ENCODE measurements around the gene NEURL3. TPM values are rescaled to one million over a fixed set of nuclear protein-coding genes. Genes with fewer than 3 reads are reported as not detected.

Gene NEURL3
- total and polyA plus RNA-seq, 2 experiments from 2014 or later: not detected

DNA sequence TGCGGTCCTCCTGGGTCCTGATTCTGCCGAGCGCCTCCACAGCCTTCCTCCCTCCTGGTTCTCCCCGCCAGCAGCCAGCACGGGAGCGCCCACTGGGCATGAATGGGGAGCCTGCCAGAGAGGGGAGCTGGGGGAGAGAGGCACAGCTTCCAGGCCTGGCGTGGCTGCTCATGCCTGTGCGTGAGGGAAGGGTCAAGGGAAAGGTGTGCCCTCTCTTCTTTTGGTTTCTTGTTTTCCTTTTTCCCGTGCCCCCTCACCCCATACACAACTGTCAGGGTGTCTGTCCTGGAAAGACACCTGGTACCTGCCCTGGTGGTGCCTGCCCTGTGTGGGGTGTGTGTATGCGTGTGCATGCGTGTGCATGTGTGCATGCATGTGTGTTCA is 4.7 kb upstream of the NEURL3 start:
- WGBS, 2 experiments (ENCODE audit: low coverage in 1 of 2, low lambda C conversion rate in 2 of 2, missing lambda C conversion rate in 2 of 2): 35 to 36% methylated on average over 11 of the region's 11 CpGs
- Histone ChIP-seq H3K27me3 (replicated peaks; ENCODE audit: insufficient read depth) (no peaks in the 10 kb centered on the region), H4K20me1 (ENCODE audit: insufficient read depth) (no peaks in the 10 kb centered on the region), H2AFZ (no peak overlapping the region), H3K9me2 (ENCODE audit: insufficient read depth) (no peaks in the 10 kb centered on the region), H3F3A (ENCODE audit: insufficient read depth) (peaks cover 5% of the 10 kb centered on the region; the same call in 1 of the 2 replicates), H3K9me3 (ENCODE audit: low read depth) (no peaks in the 10 kb centered on the region), H3K4me1 (ENCODE audit: insufficient read depth) (no peaks in the 10 kb centered on the region), H3K4me3 (no peak overlapping the region), H3K79me2 (ENCODE audit: insufficient read depth) (no peaks in the 10 kb centered on the region), H3K27ac (no peak overlapping the region), H3K36me3 (ENCODE audit: low read depth) (no peaks in the 10 kb centered on the region), H3K4me2 (ENCODE audit: unreplicated experiment) (no peak overlapping the region), H3K9ac (no peak overlapping the region)
- in situ Hi-C loops (cut with MboI): loop anchor here (5.0 to 25.0 kb wide), 3 partner anchors 98 to 498 kb away; no protein-coding TSS in a partner anchor
- no peak for DNase-seq
- TF ChIP-seq EZH2 (IDR thresholded peaks at IDR 0.05; ENCODE audit: insufficient read depth, poor library complexity, severe bottlenecking): no peak
- no peak for TF ChIP-seq EZH2phosphoT487 (IDR thresholded peaks at IDR 0.05; ENCODE audit: insufficient read depth, low read depth)

DNA sequence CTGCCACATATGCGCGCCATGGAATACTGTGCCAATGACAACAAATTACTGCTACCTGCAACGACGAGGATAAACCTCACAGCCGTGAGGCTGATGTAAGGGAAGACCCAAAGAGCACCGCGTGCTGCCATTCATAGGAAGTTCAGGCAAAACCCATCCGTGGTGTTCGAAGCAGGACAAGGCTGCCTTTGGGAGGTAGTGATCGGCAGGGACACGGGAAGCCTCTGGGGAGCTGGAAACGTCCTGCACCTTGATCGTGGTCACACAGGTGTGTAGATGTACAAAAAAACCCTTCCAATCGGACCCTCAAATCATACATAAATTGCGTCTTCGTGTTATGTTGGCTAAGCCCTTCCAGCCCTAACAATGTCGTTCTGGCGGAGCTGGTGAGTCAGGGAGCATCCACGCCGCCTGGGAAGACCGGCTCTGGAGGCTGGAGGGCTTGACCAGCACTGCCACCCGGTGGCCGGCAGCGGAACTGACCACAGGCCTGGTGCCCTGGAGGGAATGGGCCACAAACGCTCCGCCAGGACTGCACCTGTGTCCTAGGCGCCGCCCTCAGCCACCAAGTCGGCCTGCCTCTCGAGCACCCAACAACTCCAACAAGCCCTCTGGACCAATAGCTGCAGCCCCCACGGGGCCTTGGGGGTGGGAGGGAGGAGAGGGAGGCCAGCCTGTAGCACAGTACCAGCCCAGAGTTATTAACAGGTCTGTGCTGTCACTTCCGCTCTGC is 4.1 kb upstream of the NEURL3 start:
- H3F3A ChIP-seq (ENCODE audit: insufficient read depth): peaks cover 5% of the 10 kb centered on the region; the same call in 1 of the 2 replicates
- H3K4me2 ChIP-seq (ENCODE audit: unreplicated experiment): no peak overlapping the region
- no peaks in the 10 kb centered on the region for H3K79me2 ChIP-seq (ENCODE audit: insufficient read depth)
- no peaks in the 10 kb centered on the region for H3K4me1 ChIP-seq (ENCODE audit: insufficient read depth)
- H3K9me2 ChIP-seq (ENCODE audit: insufficient read depth): no peaks in the 10 kb centered on the region
- H4K20me1 ChIP-seq (ENCODE audit: insufficient read depth): no peaks in the 10 kb centered on the region
- H3K36me3 ChIP-seq (ENCODE audit: low read depth): no peaks in the 10 kb centered on the region
- TF ChIP-seq EZH2phosphoT487 (IDR thresholded peaks at IDR 0.05; ENCODE audit: insufficient read depth, low read depth): no peak
- no peak for TF ChIP-seq EZH2 (IDR thresholded peaks at IDR 0.05; ENCODE audit: insufficient read depth, poor library complexity, severe bottlenecking)
- H3K4me3 ChIP-seq: no peak overlapping the region
- no peak overlapping the region for H3K9ac ChIP-seq
- in situ Hi-C loops (cut with MboI): loop anchor here (5.0 to 25.0 kb wide), 3 partner anchors 97 to 497 kb away; no protein-coding TSS in a partner anchor
- H3K27ac ChIP-seq: no peak overlapping the region
- peak; percentile 95 for DNase-seq
- peak overlapping the region; percentile 63 for H2AFZ ChIP-seq
- 21 to 24% methylated on average over 26 to 32 of the region's 32 CpGs for WGBS, 2 experiments (ENCODE audit: low coverage in 1 of 2, low lambda C conversion rate in 2 of 2, missing lambda C conversion rate in 2 of 2)
- no peaks in the 10 kb centered on the region for H3K9me3 ChIP-seq (ENCODE audit: low read depth)
- no peaks in the 10 kb centered on the region for H3K27me3 ChIP-seq (replicated peaks; ENCODE audit: insufficient read depth)

DNA sequence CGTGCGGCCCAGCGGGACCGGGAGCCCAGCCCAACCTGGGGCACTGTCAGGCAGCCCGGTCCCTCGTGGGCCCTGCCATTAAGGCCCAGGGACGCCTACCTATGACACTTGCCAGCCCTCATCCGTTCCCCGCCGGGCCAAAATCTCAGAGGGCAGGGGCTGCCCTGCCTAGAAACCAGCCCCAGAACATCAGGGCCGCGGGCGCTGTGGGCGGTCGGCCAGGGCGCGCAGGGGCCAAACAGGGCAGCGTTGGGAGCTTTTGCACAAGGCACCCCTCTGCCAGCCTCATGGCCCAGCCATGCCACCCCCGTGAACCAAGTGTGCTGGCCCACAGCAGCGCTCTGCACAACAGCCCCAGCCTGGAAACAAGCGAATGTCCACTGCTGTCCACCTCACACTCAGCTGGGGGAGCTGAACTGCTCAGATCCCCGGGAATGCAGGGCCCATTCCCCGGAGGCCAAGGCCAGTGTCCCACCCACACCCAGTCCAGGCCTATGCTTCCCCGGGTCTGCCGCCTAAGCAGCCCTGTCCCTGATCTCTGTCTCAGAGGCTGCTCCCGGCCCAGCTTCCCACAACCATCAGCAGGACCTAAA is 3.5 kb upstream of the NEURL3 start:
- no peaks in the 10 kb centered on the region for H4K20me1 ChIP-seq (ENCODE audit: insufficient read depth)
- H3K27me3 ChIP-seq (replicated peaks; ENCODE audit: insufficient read depth): no peaks in the 10 kb centered on the region
- no peaks in the 10 kb centered on the region for H3K9me3 ChIP-seq (ENCODE audit: low read depth)
- H3K79me2 ChIP-seq (ENCODE audit: insufficient read depth): no peaks in the 10 kb centered on the region
- no peak overlapping the region for H3K27ac ChIP-seq
- peaks cover 5% of the 10 kb centered on the region; the same call in 1 of the 2 replicates for H3F3A ChIP-seq (ENCODE audit: insufficient read depth)
- no peaks in the 10 kb centered on the region for H3K36me3 ChIP-seq (ENCODE audit: low read depth)
- DNase-seq: no peak
- TF ChIP-seq EZH2 (IDR thresholded peaks at IDR 0.05; ENCODE audit: insufficient read depth, poor library complexity, severe bottlenecking): no peak
- TF ChIP-seq EZH2phosphoT487 (IDR thresholded peaks at IDR 0.05; ENCODE audit: insufficient read depth, low read depth): no peak
- no peak overlapping the region for H3K9ac ChIP-seq
- H3K4me2 ChIP-seq (ENCODE audit: unreplicated experiment): no peak overlapping the region
- H3K4me1 ChIP-seq (ENCODE audit: insufficient read depth): no peaks in the 10 kb centered on the region
- H2AFZ ChIP-seq: peak overlapping the region; percentile 83
- in situ Hi-C loops (cut with MboI): loop anchor here (5.0 to 25.0 kb wide), 3 partner anchors 96 to 496 kb away; no protein-coding TSS in a partner anchor
- WGBS, 2 experiments (ENCODE audit: low coverage in 1 of 2, low lambda C conversion rate in 2 of 2, missing lambda C conversion rate in 2 of 2): 60 to 61% methylated on average over 26 of the region's 26 CpGs
- H3K9me2 ChIP-seq (ENCODE audit: insufficient read depth): no peaks in the 10 kb centered on the region
- H3K4me3 ChIP-seq: no peak overlapping the region

DNA sequence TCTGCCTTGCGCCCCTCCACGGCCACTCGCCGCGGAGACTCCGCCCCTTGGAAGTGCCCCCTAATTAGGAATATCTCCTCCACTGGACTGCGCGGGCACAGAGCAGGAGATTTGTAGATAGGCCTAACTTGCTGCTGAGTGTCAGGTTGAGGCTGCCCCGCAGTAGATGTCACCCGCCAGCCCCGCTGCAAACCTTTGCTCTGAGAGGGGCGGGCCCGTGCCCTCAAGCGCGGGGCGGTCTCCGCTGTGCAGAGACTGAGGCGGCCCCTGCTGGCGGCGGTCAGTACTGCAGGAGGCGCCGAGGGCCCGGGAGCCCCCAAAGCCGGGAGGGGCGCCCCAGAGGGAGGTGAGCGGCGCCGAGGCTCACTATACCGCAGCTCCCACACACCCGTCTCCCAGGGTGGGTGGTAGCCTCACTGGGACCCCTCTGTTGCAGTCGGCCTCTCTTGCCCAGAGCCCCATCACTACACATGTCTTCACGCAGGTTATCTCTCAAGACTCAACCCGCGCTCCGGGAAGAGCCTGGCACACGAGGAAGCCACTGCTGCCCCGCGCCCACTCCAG is 2.9 kb upstream of the NEURL3 start:
- TF ChIP-seq EZH2 (IDR thresholded peaks at IDR 0.05; ENCODE audit: insufficient read depth, poor library complexity, severe bottlenecking) (no peak), EZH2phosphoT487 (IDR thresholded peaks at IDR 0.05; ENCODE audit: insufficient read depth, low read depth) (no peak)
- no peaks in the 10 kb centered on the region for H3K9me3 ChIP-seq (ENCODE audit: low read depth)
- WGBS, 2 experiments (ENCODE audit: low coverage in 1 of 2, low lambda C conversion rate in 2 of 2, missing lambda C conversion rate in 2 of 2): 7 to 12% methylated on average over 31 to 36 of the region's 38 CpGs

More for the DNA sequence above, 2.9 kb upstream of the NEURL3 start:
- no peak overlapping the region for H3K27ac ChIP-seq
- no peaks in the 10 kb centered on the region for H3K36me3 ChIP-seq (ENCODE audit: low read depth)
- H3K27me3 ChIP-seq (replicated peaks; ENCODE audit: insufficient read depth): no peaks in the 10 kb centered on the region
- H3K9ac ChIP-seq: 0 out of 2 replicates have a peak overlapping the region, but pooled peaks have one; percentile 22
- in situ Hi-C loops (cut with MboI): loop anchor here (5.0 to 25.0 kb wide), 3 partner anchors 96 to 496 kb away; no protein-coding TSS in a partner anchor
- peak overlapping the region; percentile 83 for H2AFZ ChIP-seq
- peak overlapping the region; percentile 96 for H3K4me2 ChIP-seq (ENCODE audit: unreplicated experiment)
- no peaks in the 10 kb centered on the region for H3K4me1 ChIP-seq (ENCODE audit: insufficient read depth)
- no peaks in the 10 kb centered on the region for H3K9me2 ChIP-seq (ENCODE audit: insufficient read depth)
- peak overlapping the region; percentile 73 for H3K4me3 ChIP-seq
- peak; percentile 86 for DNase-seq
- H3F3A ChIP-seq (ENCODE audit: insufficient read depth): peaks cover 5% of the 10 kb centered on the region; the same call in 1 of the 2 replicates
- H3K79me2 ChIP-seq (ENCODE audit: insufficient read depth): no peaks in the 10 kb centered on the region
- H4K20me1 ChIP-seq (ENCODE audit: insufficient read depth): no peaks in the 10 kb centered on the region

Data from GM23248 (cell line).